K562 (cell line): ENCODE data around the gene QPRT. TPM values are rescaled to one million over a fixed set of nuclear protein-coding genes. Genes with fewer than 3 reads are reported as not detected.

Experiments used
- ARID2 ChIP-seq: fragments of 450-650 bp; IDR thresholded peaks from 2 replicates; pipeline ENCODE4 v1.6.1; 2017; ENCODE audit warnings: antibody characterized with exemption, mild to moderate bottlenecking
- ARID3B ChIP-seq: fragments of 250-450 bp; sonication (Bioruptor Pico); IDR thresholded peaks from 2 replicates; pipeline ENCODE4 v1.4.0; 2020; ENCODE audit warnings: borderline replicate concordance
- CBX5 ChIP-seq: IDR thresholded peaks from 2 replicates; pipeline ENCODE4 v1.6.1; 2014; ENCODE audit warnings: low read depth, borderline replicate concordance
- CTBP1 ChIP-seq: fragments of 450-650 bp; IDR thresholded peaks from 2 replicates; pipeline ENCODE4 v1.6.1; 2016; ENCODE audit warnings: borderline replicate concordance
- FOSL1 ChIP-seq: fragments of 200-800 bp; sonication (Bioruptor generic); conservative IDR thresholded peaks from 2 replicates; pipeline ENCODE4 v1.6.1; 2016; ENCODE audit warnings: missing genetic modification characterization, missing compliant biosample characterization
- MED1 ChIP-seq: sonication (generic); formaldehyde crosslinking; IDR thresholded peaks from 2 replicates; pipeline ENCODE4 v1.8.1; 2023; ENCODE audit warnings: missing genetic modification reagents, borderline replicate concordance
- NFXL1 ChIP-seq: fragments of 450-650 bp; formaldehyde crosslinking; IDR thresholded peaks from 2 replicates; pipeline ENCODE4 v1.4.0; 2021; ENCODE audit warnings: mild to moderate bottlenecking
- POLR2AphosphoS2 ChIP-seq: IDR thresholded peaks from 2 replicates; pipeline ENCODE4 v1.6.1; 2012; ENCODE audit warnings: low read length, improper control_type of control experiment
- SREBF1 ChIP-seq: fragments of 150-350 bp; IDR thresholded peaks from 2 replicates; pipeline ENCODE4 v1.6.1; 2014; ENCODE audit warnings: antibody characterized with exemption, low read depth, low read length, borderline replicate concordance
- TARDBP ChIP-seq: fragments of 450-650 bp; IDR thresholded peaks from 2 replicates; pipeline ENCODE4 v1.6.1; 2016
- ZNF165 ChIP-seq: fragments of 250-450 bp; sonication (Bioruptor Pico); IDR thresholded peaks from 2 replicates; pipeline ENCODE4 v1.4.0; 2020; ENCODE audit warnings: borderline replicate concordance
- ZNF197 ChIP-seq: fragments of 200-800 bp; sonication (Bioruptor generic); IDR thresholded peaks from 2 replicates; pipeline ENCODE4 v1.6.1; 2016; ENCODE audit warnings: low read depth, missing genetic modification characterization, missing compliant biosample characterization
- ZNF41 ChIP-seq: fragments of 250-450 bp; sonication (Bioruptor Pico); conservative IDR thresholded peaks from 2 replicates; pipeline ENCODE4 v1.4.0; 2020; ENCODE audit warnings: mild to moderate bottlenecking
- ZNF592 ChIP-seq: fragments of 450-650 bp; IDR thresholded peaks from 2 replicates; pipeline ENCODE4 v1.6.1; 2017; ENCODE audit warnings: antibody characterized with exemption, mild to moderate bottlenecking
- polyA plus RNA-seq, 8 experiments: library from polyadenylated mRNA; depleted of rRNA in 4 of 8; stranded (reverse) in 5 of 8; unstranded in 3 of 8; fragments of >200 nt; fragmentation: Nextera tagmentation in 2 of 8; fragmentation: Illumina TruSeq in 1 of 8; extraction: Ambion mirVana in 2 of 8; extraction: Trizol in 1 of 8; gene quantifications; 2 replicates each; pipeline versions ENCODE4 v1.2.1 to v1.2.3, GENCODE V29; 2011 to 2014; ENCODE audit warnings: inconsistent platforms in 1 of 8, missing spikeins in 1 of 8
- total RNA-seq, 7 experiments: library from RNA; depleted of rRNA in 6 of 7; stranded (reverse); fragments of >200 nt in 6 of 7; fragmentation: Illumina TruSeq in 2 of 7; extraction: Trizol in 2 of 7; gene quantifications; 2 replicates each; pipeline versions ENCODE4 v1.2.1 to v1.2.3, GENCODE V29; 2011 to 2021; ENCODE audit warnings: low replicate concordance in 1 of 7
- TF ChIP-seq, protein P1 (sequence below), 2 experiments: IDR thresholded peaks in 1 of 2; conservative IDR thresholded peaks in 1 of 2; 2 replicates each; pipeline ENCODE4 v1.6.1; 2016; ENCODE audit warnings: low read depth in 2 of 2, mild to moderate bottlenecking in 1 of 2, missing compliant biosample characterization in 1 of 2, missing genetic modification characterization in 1 of 2, moderate library complexity in 1 of 2
- TF ChIP-seq, protein P2 (sequence below): fragments of 450-650 bp; IDR thresholded peaks from 2 replicates; pipeline ENCODE4 v1.7.0; 2016; ENCODE audit warnings: borderline replicate concordance

QPRT gene
- total and polyA plus RNA-seq, 9 of the 15 experiments (the other 6 are each of a cell fraction or from before 2014, with no cell fraction given), result 7.7 to 112 (median 64.1) TPM

GRCh38 chr16:29663016-29663806 is 15.8 kb upstream of the QPRT start, which contains the start of gene SPN (continued):
- peak; percentile 68 for TF ChIP-seq ZNF197 (CRISPR knock-in tag)
- peak; percentile 77; the same call in 1 of the 2 replicates for TF ChIP-seq POLR2AphosphoS2
- TF ChIP-seq ZNF592, result peak; percentile 68
- no peak for TF ChIP-seq ZNF41
- 0 out of 2 replicates have a peak, but pooled peaks have one; percentile 26 for TF ChIP-seq FOSL1 (tag)
- TF ChIP-seq ARID3B (CRISPR knock-in tag), result no peak
- no peak for TF ChIP-seq CBX5
- TF ChIP-seq, protein P1, sequence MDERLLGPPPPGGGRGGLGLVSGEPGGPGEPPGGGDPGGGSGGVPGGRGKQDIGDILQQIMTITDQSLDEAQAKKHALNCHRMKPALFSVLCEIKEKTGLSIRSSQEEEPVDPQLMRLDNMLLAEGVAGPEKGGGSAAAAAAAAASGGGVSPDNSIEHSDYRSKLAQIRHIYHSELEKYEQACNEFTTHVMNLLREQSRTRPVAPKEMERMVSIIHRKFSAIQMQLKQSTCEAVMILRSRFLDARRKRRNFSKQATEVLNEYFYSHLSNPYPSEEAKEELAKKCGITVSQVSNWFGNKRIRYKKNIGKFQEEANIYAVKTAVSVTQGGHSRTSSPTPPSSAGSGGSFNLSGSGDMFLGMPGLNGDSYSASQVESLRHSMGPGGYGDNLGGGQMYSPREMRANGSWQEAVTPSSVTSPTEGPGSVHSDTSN (CRISPR knock-in tag; IDR thresholded peaks at IDR 0.05; ENCODE audit: low read depth), result no peak
- TF ChIP-seq, protein P1 (tag; conservative IDR thresholded peaks at IDR 0.05; ENCODE audit: low read depth), result no peak
- TF ChIP-seq CTBP1, result peak; percentile 76
- TF ChIP-seq SREBF1, result no peak
- TF ChIP-seq, protein P2, sequence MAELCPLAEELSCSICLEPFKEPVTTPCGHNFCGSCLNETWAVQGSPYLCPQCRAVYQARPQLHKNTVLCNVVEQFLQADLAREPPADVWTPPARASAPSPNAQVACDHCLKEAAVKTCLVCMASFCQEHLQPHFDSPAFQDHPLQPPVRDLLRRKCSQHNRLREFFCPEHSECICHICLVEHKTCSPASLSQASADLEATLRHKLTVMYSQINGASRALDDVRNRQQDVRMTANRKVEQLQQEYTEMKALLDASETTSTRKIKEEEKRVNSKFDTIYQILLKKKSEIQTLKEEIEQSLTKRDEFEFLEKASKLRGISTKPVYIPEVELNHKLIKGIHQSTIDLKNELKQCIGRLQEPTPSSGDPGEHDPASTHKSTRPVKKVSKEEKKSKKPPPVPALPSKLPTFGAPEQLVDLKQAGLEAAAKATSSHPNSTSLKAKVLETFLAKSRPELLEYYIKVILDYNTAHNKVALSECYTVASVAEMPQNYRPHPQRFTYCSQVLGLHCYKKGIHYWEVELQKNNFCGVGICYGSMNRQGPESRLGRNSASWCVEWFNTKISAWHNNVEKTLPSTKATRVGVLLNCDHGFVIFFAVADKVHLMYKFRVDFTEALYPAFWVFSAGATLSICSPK, result no peak
- TF ChIP-seq ZNF165, result no peak
- no peak for TF ChIP-seq TARDBP
- no peak for TF ChIP-seq ARID2
- TF ChIP-seq MED1 (CRISPR knock-in tag), result no peak
- TF ChIP-seq NFXL1 (CRISPR knock-in tag), result no peak
